Measurements from ENCODE around the gene DCUN1D4.

DCUN1D4 gene

GRCh38 chr4:51894059-51894645 is 51.2 kb downstream of the DCUN1D4 start:
- TF ChIP-seq ZFP30 (CRISPR knock-in tag; IDR thresholded peaks at IDR 0.05) (no peak), TCF4 (CRISPR knock-in tag; IDR thresholded peaks at IDR 0.05; ENCODE audit: borderline replicate concordance) (no peak), ZFP3 (CRISPR knock-in tag; IDR thresholded peaks at IDR 0.05) (no peak), RARB (CRISPR knock-in tag; IDR thresholded peaks at IDR 0.05) (no peak), PATZ1 (CRISPR knock-in tag; IDR thresholded peaks at IDR 0.05; ENCODE audit: borderline replicate concordance) (no peak), POU6F1 (CRISPR knock-in tag; IDR thresholded peaks at IDR 0.05; ENCODE audit: borderline replicate concordance, low read depth) (no peak), GLIS3 (CRISPR knock-in tag; IDR thresholded peaks at IDR 0.05) (no peak)
- 0 out of 3 replicates have a peak, but pooled peaks have one; percentile 23 for ATAC-seq

- TF ChIP-seq BACH2 (CRISPR knock-in tag; IDR thresholded peaks at IDR 0.05; ENCODE audit: borderline replicate concordance), result no peak
- peak; percentile 43; the same call in 1 of the 3 replicates for ATAC-seq
These were observed 52.2 kb downstream of the DCUN1D4 start for GRCh38 chr4:51895158-51895557.

GRCh38 chr4:51895816-51896408 is 53.0 kb downstream of the DCUN1D4 start:
- peak; percentile 99 for ATAC-seq
- TF ChIP-seq POU6F1 (CRISPR knock-in tag; IDR thresholded peaks at IDR 0.05; ENCODE audit: borderline replicate concordance, low read depth) (no peak), ZNF565 (CRISPR knock-in tag; conservative IDR thresholded peaks at IDR 0.05; ENCODE audit: low read depth) (no peak), ZNF70 (CRISPR knock-in tag; IDR thresholded peaks at IDR 0.05) (no peak), ISL1 (CRISPR knock-in tag; IDR thresholded peaks at IDR 0.05) (no peak), ZC3H10 (CRISPR knock-in tag; IDR thresholded peaks at IDR 0.05) (no peak), ZNF8 (CRISPR knock-in tag; IDR thresholded peaks at IDR 0.05) (no peak), ARNTL (CRISPR knock-in tag; IDR thresholded peaks at IDR 0.05; ENCODE audit: borderline replicate concordance, low read depth) (no peak), TOX (CRISPR knock-in tag; IDR thresholded peaks at IDR 0.05; ENCODE audit: borderline replicate concordance) (no peak)

- ATAC-seq, result no peak
- TF ChIP-seq ZC3H10 (CRISPR knock-in tag; IDR thresholded peaks at IDR 0.05), result no peak
- TF ChIP-seq CREB5 (CRISPR knock-in tag; IDR thresholded peaks at IDR 0.05; ENCODE audit: low read depth), result no peak
- no peak for TF ChIP-seq ESRRG (CRISPR knock-in tag; IDR thresholded peaks at IDR 0.05)
- TF ChIP-seq TCF4 (CRISPR knock-in tag; IDR thresholded peaks at IDR 0.05; ENCODE audit: borderline replicate concordance), result no peak
- TF ChIP-seq ZFP30 (CRISPR knock-in tag; IDR thresholded peaks at IDR 0.05), result no peak
- no peak for TF ChIP-seq TSHZ2 (CRISPR knock-in tag; IDR thresholded peaks at IDR 0.05)
- TF ChIP-seq ARNTL (CRISPR knock-in tag; IDR thresholded peaks at IDR 0.05; ENCODE audit: borderline replicate concordance, low read depth), result no peak
- no peak for TF ChIP-seq CSDC2 (CRISPR knock-in tag; IDR thresholded peaks at IDR 0.05)
- TF ChIP-seq OSR1 (CRISPR knock-in tag; IDR thresholded peaks at IDR 0.05), result no peak
- TF ChIP-seq PPARA (CRISPR knock-in tag; IDR thresholded peaks at IDR 0.05; ENCODE audit: borderline replicate concordance), result no peak
- no peak for TF ChIP-seq ZFP3 (CRISPR knock-in tag; IDR thresholded peaks at IDR 0.05)
- TF ChIP-seq BACH2 (CRISPR knock-in tag; IDR thresholded peaks at IDR 0.05; ENCODE audit: borderline replicate concordance), result no peak
- TF ChIP-seq RARB (CRISPR knock-in tag; IDR thresholded peaks at IDR 0.05), result no peak
- no peak for TF ChIP-seq ZNF70 (CRISPR knock-in tag; IDR thresholded peaks at IDR 0.05)
- no peak for TF ChIP-seq POU6F1 (CRISPR knock-in tag; IDR thresholded peaks at IDR 0.05; ENCODE audit: borderline replicate concordance, low read depth)
- no peak for TF ChIP-seq TOX (CRISPR knock-in tag; IDR thresholded peaks at IDR 0.05; ENCODE audit: borderline replicate concordance)
- TF ChIP-seq ZNF8 (CRISPR knock-in tag; IDR thresholded peaks at IDR 0.05), result no peak
- TF ChIP-seq ZNF565 (CRISPR knock-in tag; conservative IDR thresholded peaks at IDR 0.05; ENCODE audit: low read depth), result no peak
- no peak for TF ChIP-seq SNAI2 (CRISPR knock-in tag; IDR thresholded peaks at IDR 0.05)
These were observed 58.4 kb downstream of the DCUN1D4 start for GRCh38 chr4:51901363-51901762.
